H1 (cell line): ENCODE measurements around the gene GRM1. TPM values are rescaled to one million over a fixed set of nuclear protein-coding genes. Genes with fewer than 3 reads are reported as not detected.

Experiments
- CTCF ChIA-PET: fragments of 300-600 bp; sonication (Branson Sonifier 250); formaldehyde crosslinking; loops from one replicate; lab custom pipeline; 2021; ENCODE audit not compliant: partially characterized antibody; lab: Charles Lee
- POLR2A ChIA-PET: fragments of 300-600 bp; sonication (Branson Sonifier 250); formaldehyde crosslinking; loops from one replicate; lab custom pipeline; 2021; ENCODE audit warnings: inconsistent platforms; ENCODE audit not compliant: partially characterized antibody; lab: Charles Lee
- DNase-seq, 2 experiments: peaks; one replicate each; pipeline versions ENCODE4 v3.0.0 to v3.0.0-alpha.2; 2010 to 2022; ENCODE audit warnings: low spot score in 2 of 2, low read depth in 1 of 2, mixed read lengths in 1 of 2
- FAIRE-seq: peaks from 2 replicates; lab custom pipeline; 2011; peaks lifted over from hg19 to GRCh38; lab: Jason Lieb, UNC
- H2AFZ ChIP-seq: 2 replicates; pipeline ENCODE4 v1.8.1; 2012; ENCODE audit warnings: low read length, inconsistent platforms
- H2AK5ac ChIP-seq: 2 replicates; pipeline ENCODE4 v1.6.1; 2013; ENCODE audit warnings: low read depth, low read length
- H2BK120ac ChIP-seq: replicated peaks from 2 replicates; pipeline ENCODE3; 2013; ENCODE audit warnings: low read depth, low read length, inconsistent platforms
- H2BK12ac ChIP-seq: 2 replicates; pipeline ENCODE4 v1.6.1; 2013; ENCODE audit warnings: low read depth, low read length
- H2BK15ac ChIP-seq: 2 replicates; pipeline ENCODE4 v1.6.1; 2013; ENCODE audit warnings: low read length
- H2BK20ac ChIP-seq: 2 replicates; pipeline ENCODE4 v1.6.1; 2013; ENCODE audit warnings: low read length
- H2BK5ac ChIP-seq: 2 replicates; pipeline ENCODE4 v1.6.1; 2013; ENCODE audit warnings: low read depth, low read length
- H3K14ac ChIP-seq: 2 replicates; pipeline ENCODE4 v1.6.1; 2013; ENCODE audit warnings: inconsistent platforms; ENCODE audit not compliant: insufficient read length
- H3K18ac ChIP-seq: 2 replicates; pipeline ENCODE4 v1.6.1; 2013; ENCODE audit warnings: low read length; ENCODE audit errors: extremely low read depth
- H3K23ac ChIP-seq: 2 replicates; pipeline ENCODE4 v1.6.1; 2013; ENCODE audit warnings: inconsistent platforms; ENCODE audit not compliant: insufficient read length
- H3K23me2 ChIP-seq: 2 replicates; pipeline ENCODE4 v1.6.1; 2013; ENCODE audit warnings: low read depth, low read length
- H3K27ac ChIP-seq: 2 replicates; pipeline ENCODE4 v1.6.1; 2011; ENCODE audit warnings: low read depth, low read length, inconsistent platforms
- H3K27me3 ChIP-seq, 4 experiments: replicated peaks in 1 of 4; 1 replicate in 1 of 4; 2 replicates in 3 of 4; pipeline versions ENCODE4 v1.6.1 to v1.8.1; 2011 to 2013; ENCODE audit warnings: low read length in 3 of 4, mild to moderate bottlenecking in 3 of 4, inconsistent platforms in 2 of 4, mixed read lengths in 2 of 4, moderate library complexity in 1 of 4; ENCODE audit not compliant: control insufficient read depth in 3 of 4, insufficient read depth in 3 of 4; ENCODE audit errors: extremely low read depth in 1 of 4
- H3K36me3 ChIP-seq, 4 experiments: 2 replicates each; pipeline versions ENCODE4 v1.6.1 to v1.8.1; 2011 to 2013; ENCODE audit warnings: mild to moderate bottlenecking in 4 of 4, low read length in 3 of 4, moderate library complexity in 2 of 4, control low read depth in 1 of 4, inconsistent platforms in 1 of 4; ENCODE audit not compliant: insufficient read depth in 4 of 4, control insufficient read depth in 2 of 4
- H3K4ac ChIP-seq: replicated peaks from 2 replicates; pipeline ENCODE3; 2013; ENCODE audit warnings: low read length, low read depth, mixed read lengths, inconsistent platforms; ENCODE audit not compliant: insufficient read length
- H3K4me1 ChIP-seq, 4 experiments: replicated peaks in 1 of 4; 1 replicate in 1 of 4; 2 replicates in 3 of 4; pipeline versions ENCODE4 v1.6.1 to v1.8.1; 2011 to 2013; ENCODE audit warnings: low read length in 3 of 4, inconsistent platforms in 2 of 4, mixed read lengths in 1 of 4; ENCODE audit not compliant: insufficient read depth in 4 of 4, control insufficient read depth in 3 of 4
- H3K4me2 ChIP-seq, 2 experiments: 2 replicates each; pipeline versions ENCODE4 v1.6.1 to v1.8.1; 2011 to 2013; ENCODE audit warnings: low read depth in 2 of 2, low read length in 2 of 2, control low read depth in 1 of 2, inconsistent platforms in 1 of 2, mild to moderate bottlenecking in 1 of 2; ENCODE audit not compliant: insufficient read depth in 1 of 2
- H3K4me3 ChIP-seq, 4 experiments: fragments of 200-600, 300-600 bp in 1 of 4; sonication (generic), shearing (Covaris generic), sonication (Bioruptor Twin) in 1 of 4; 2 replicates each; pipeline versions ENCODE4 v1.5.1 to v1.8.1; 2011 to 2016; ENCODE audit warnings: low read length in 4 of 4, low read depth in 3 of 4, control low read depth in 2 of 4, inconsistent platforms in 2 of 4, mild to moderate bottlenecking in 2 of 4, mixed read lengths in 1 of 4, moderate library complexity in 1 of 4; ENCODE audit not compliant: insufficient read depth in 2 of 4; ENCODE audit errors: extremely low read depth in 1 of 4
- H3K56ac ChIP-seq: replicated peaks from 2 replicates; pipeline ENCODE3; 2013; ENCODE audit warnings: low read depth, mild to moderate bottlenecking, mixed read lengths, low read length, inconsistent platforms; ENCODE audit not compliant: insufficient read length
- H3K79me1 ChIP-seq: 2 replicates; pipeline ENCODE4 v1.6.1; 2013; ENCODE audit warnings: low read depth, low read length, control low read depth
- H3K79me2 ChIP-seq, 2 experiments: 2 replicates each; pipeline versions ENCODE4 v1.6.1 to v1.8.1; 2012 to 2013; ENCODE audit warnings: low read length in 2 of 2, mild to moderate bottlenecking in 2 of 2, inconsistent platforms in 1 of 2; ENCODE audit not compliant: insufficient read depth in 2 of 2, control insufficient read depth in 1 of 2
- H3K9ac ChIP-seq, 4 experiments: replicated peaks in 1 of 4; 1 replicate in 1 of 4; 2 replicates in 3 of 4; pipeline versions ENCODE4 v1.6.1 to v1.8.1; 2011 to 2013; ENCODE audit warnings: low read depth in 3 of 4, low read length in 3 of 4, control low read depth in 2 of 4, mild to moderate bottlenecking in 2 of 4, moderate library complexity in 2 of 4, inconsistent platforms in 1 of 4; ENCODE audit errors: extremely low read depth in 1 of 4
- H3K9me3 ChIP-seq, 2 experiments: 2 replicates each; pipeline versions ENCODE4 v1.6.1 to v1.8.1; 2012 to 2013; ENCODE audit warnings: mild to moderate bottlenecking in 2 of 2, moderate library complexity in 2 of 2, control low read depth in 1 of 2, inconsistent platforms in 1 of 2, low read depth in 1 of 2, low read length in 1 of 2, mixed read lengths in 1 of 2; ENCODE audit not compliant: insufficient read depth in 2 of 2
- H4K20me1 ChIP-seq, 2 experiments: replicated peaks in 1 of 2; 2 replicates each; pipeline versions ENCODE3 to v1.8.1; 2011 to 2013; ENCODE audit warnings: inconsistent platforms in 2 of 2, low read length in 2 of 2, mild to moderate bottlenecking in 1 of 2; ENCODE audit not compliant: insufficient read depth in 2 of 2, control insufficient read depth in 1 of 2
- H4K5ac ChIP-seq: 2 replicates; pipeline ENCODE4 v1.6.1; 2013; ENCODE audit warnings: low read length, low read depth, mixed read lengths, inconsistent platforms; ENCODE audit not compliant: insufficient read length
- H4K8ac ChIP-seq: 2 replicates; pipeline ENCODE4 v1.8.0; 2013; ENCODE audit warnings: mild to moderate bottlenecking, moderate library complexity, low read length, inconsistent platforms; ENCODE audit not compliant: insufficient read depth; ENCODE audit errors: extremely low read depth
- H4K91ac ChIP-seq: replicated peaks from 2 replicates; pipeline ENCODE3; 2013; ENCODE audit warnings: low read length, mixed read lengths, inconsistent platforms; ENCODE audit not compliant: insufficient read length
- BCL11A ChIP-seq, 2 experiments: IDR thresholded peaks; one replicate each; pipeline ENCODE4 v1.6.1; 2011; ENCODE audit warnings: low read depth in 2 of 2, low read length in 2 of 2, mild to moderate bottlenecking in 2 of 2
- CBX8 ChIP-seq: fragments of 300-800, 300-1000 bp; sonication (generic); IDR thresholded peaks from 2 replicates; pipeline ENCODE4 v1.7.1; 2016; ENCODE audit warnings: low read depth, low read length, borderline replicate concordance
- CREB1 ChIP-seq: IDR thresholded peaks from 2 replicates; pipeline ENCODE4 v1.6.1; 2012; ENCODE audit warnings: inconsistent platforms
- GTF2F1 ChIP-seq: IDR thresholded peaks from 2 replicates; pipeline ENCODE4 v1.6.1; 2012; ENCODE audit warnings: low read depth, low read length, improper control_type of control experiment, borderline replicate concordance
- KDM5A ChIP-seq: fragments of 200-600 bp; IDR thresholded peaks from 2 replicates; pipeline ENCODE4 v1.7.1; 2012; ENCODE audit warnings: mild to moderate bottlenecking, low read length, inconsistent platforms, mixed read lengths
- RFX5 ChIP-seq: IDR thresholded peaks from 2 replicates; pipeline ENCODE4 v1.6.1; 2011; ENCODE audit warnings: low read depth, low read length, improper control_type of control experiment, borderline replicate concordance
- RXRA ChIP-seq: IDR thresholded peaks from 2 replicates; pipeline ENCODE4 v1.6.1; 2011; ENCODE audit warnings: low read depth, mild to moderate bottlenecking, low read length, moderate library complexity; ENCODE audit not compliant: insufficient read depth
- polyA plus RNA-seq, 7 experiments: library from polyadenylated mRNA; depleted of rRNA in 3 of 7; stranded (reverse) in 5 of 7; unstranded in 2 of 7; fragments of >200 nt in 5 of 7; fragments of 200-250 nt in 2 of 7; gene quantifications; 1 replicate in 5 of 7; 2 replicates in 1 of 7; 4 replicates in 1 of 7; pipeline versions ENCODE4 v1.2.1 to v1.2.3, GENCODE V29; 2011 to 2013; ENCODE audit warnings: missing spikeins in 2 of 7, mixed read lengths in 2 of 7
- total RNA-seq: library from RNA; stranded (reverse); fragmentation: NEBNext Ultra II Directional; extraction: Animal tissue kit (Norgen Biotek cat#: 25700); gene quantifications from 2 replicates; pipeline ENCODE4 v1.2.1, GENCODE V29; 2021
- TF ChIP-seq, protein P1 (sequence below), 3 experiments: IDR thresholded peaks; 1 replicate in 2 of 3; 2 replicates in 1 of 3; pipeline versions ENCODE4 v1.5.1 to v1.6.1; 2011; ENCODE audit warnings: low read length in 3 of 3, mild to moderate bottlenecking in 3 of 3, inconsistent platforms in 2 of 3, low read depth in 1 of 3, moderate library complexity in 1 of 3; ENCODE audit not compliant: insufficient read depth in 1 of 3; ENCODE audit errors: control extremely low read depth in 1 of 3

The GRM1 gene
- total and polyA plus RNA-seq, 2 of the 8 experiments (the other 6 are each of a cell fraction or from before 2014, with no cell fraction given) = 0.15 to 1.3 TPM

DNA sequence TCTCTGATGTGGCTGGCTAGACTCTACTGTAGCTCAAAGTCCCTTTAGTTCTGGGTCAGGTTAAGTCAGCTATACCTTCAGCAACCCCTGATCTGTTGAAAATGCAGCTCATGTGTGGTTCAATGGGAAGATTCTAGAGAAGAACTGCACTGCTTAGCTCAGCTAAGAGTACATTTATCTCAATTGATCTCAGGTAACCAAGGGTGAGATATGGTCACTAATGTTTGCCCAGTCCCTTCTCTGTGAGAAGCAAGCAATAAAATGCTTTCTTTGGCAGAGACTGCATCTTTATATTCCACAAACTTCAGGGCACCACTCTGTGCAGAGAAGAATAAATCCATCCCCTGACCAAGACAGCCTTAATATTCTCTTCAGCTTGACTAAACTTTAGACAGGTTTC lies 274.1 kb downstream of the GRM1 start:
- H3K4me3 ChIP-seq = no peak overlapping the region
- H2BK5ac ChIP-seq = no peak overlapping the region
- no peak overlapping the region for H3K27ac ChIP-seq
- no peak overlapping the region for H3K18ac ChIP-seq
- H2AFZ ChIP-seq = peak overlapping the region; percentile 54; the same call in 1 of the 2 replicates
- no peaks in the 10 kb centered on the region for H3K9me3 ChIP-seq
- no peak overlapping the region for H3K4ac ChIP-seq
- H2AK5ac ChIP-seq = no peak overlapping the region
- H3K79me1 ChIP-seq = no peaks in the 10 kb centered on the region
- CTCF ChIA-PET = interaction anchor here (0.8 kb wide), 1 partner anchor 123 kb away, joined by 3 read pairs; no protein-coding TSS in a partner anchor
- H3K27me3 ChIP-seq = no peaks in the 10 kb centered on the region
- no peak overlapping the region for H2BK12ac ChIP-seq
- no peak overlapping the region for H2BK120ac ChIP-seq
- POLR2A ChIA-PET = no interaction called here
- H3K9ac ChIP-seq = no peak overlapping the region
- H4K8ac ChIP-seq = no peak overlapping the region
- no peak overlapping the region for H2BK15ac ChIP-seq
- TF ChIP-seq, protein P1, sequence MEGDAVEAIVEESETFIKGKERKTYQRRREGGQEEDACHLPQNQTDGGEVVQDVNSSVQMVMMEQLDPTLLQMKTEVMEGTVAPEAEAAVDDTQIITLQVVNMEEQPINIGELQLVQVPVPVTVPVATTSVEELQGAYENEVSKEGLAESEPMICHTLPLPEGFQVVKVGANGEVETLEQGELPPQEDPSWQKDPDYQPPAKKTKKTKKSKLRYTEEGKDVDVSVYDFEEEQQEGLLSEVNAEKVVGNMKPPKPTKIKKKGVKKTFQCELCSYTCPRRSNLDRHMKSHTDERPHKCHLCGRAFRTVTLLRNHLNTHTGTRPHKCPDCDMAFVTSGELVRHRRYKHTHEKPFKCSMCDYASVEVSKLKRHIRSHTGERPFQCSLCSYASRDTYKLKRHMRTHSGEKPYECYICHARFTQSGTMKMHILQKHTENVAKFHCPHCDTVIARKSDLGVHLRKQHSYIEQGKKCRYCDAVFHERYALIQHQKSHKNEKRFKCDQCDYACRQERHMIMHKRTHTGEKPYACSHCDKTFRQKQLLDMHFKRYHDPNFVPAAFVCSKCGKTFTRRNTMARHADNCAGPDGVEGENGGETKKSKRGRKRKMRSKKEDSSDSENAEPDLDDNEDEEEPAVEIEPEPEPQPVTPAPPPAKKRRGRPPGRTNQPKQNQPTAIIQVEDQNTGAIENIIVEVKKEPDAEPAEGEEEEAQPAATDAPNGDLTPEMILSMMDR (IDR thresholded peaks at IDR 0.05; ENCODE audit: control extremely low read depth in 1 of 3, insufficient read depth in 1 of 3, low read depth in 1 of 3, low read length in 3 of 3) = no peak
- no peak for TF ChIP-seq GTF2F1
- no peak for TF ChIP-seq CBX8
- no peak for TF ChIP-seq BCL11A (IDR thresholded peaks at IDR 0.05; ENCODE audit: low read depth in 2 of 2, low read length in 2 of 2)
- TF ChIP-seq KDM5A = no peak
- no peak for TF ChIP-seq CREB1
- TF ChIP-seq RXRA = no peak
- no peak for TF ChIP-seq RFX5
- H4K20me1 ChIP-seq = no peaks in the 10 kb centered on the region
- no peaks in the 10 kb centered on the region for H3K23me2 ChIP-seq
- H3K56ac ChIP-seq = no peak overlapping the region
- no peaks in the 10 kb centered on the region for H3K79me2 ChIP-seq
- DNase-seq = no peak
- no peak overlapping the region for H2BK20ac ChIP-seq
- H3K4me2 ChIP-seq = no peak overlapping the region
- no peaks in the 10 kb centered on the region for H3K36me3 ChIP-seq
- H4K91ac ChIP-seq = no peak overlapping the region
- no peak for FAIRE-seq
- H3K23ac ChIP-seq = no peak overlapping the region
- no peaks in the 10 kb centered on the region for H3K4me1 ChIP-seq
- H3K14ac ChIP-seq = no peak overlapping the region
- no peak overlapping the region for H4K5ac ChIP-seq
